GM12874 (cell line): Measurements from ENCODE around the gene GSC2.

Source experiments
- CTCF ChIP-seq: IDR thresholded peaks from 2 replicates; pipeline ENCODE4 v1.5.1; 2011; ENCODE audit warnings: low read depth, mild to moderate bottlenecking, control low read depth, low read length, moderate library complexity; ENCODE audit not compliant: insufficient read depth

Gene GSC2

GRCh38 chr22:19176175-19176643, 26.1 kb upstream of the GSC2 start:
- no peak for TF ChIP-seq CTCF

- no peak for TF ChIP-seq CTCF
Observed at GRCh38 chr22:19175602-19176174, 25.6 kb upstream of the GSC2 start.

- no peak for TF ChIP-seq CTCF
Observed at GRCh38 chr22:19175026-19175601, 25.0 kb upstream of the GSC2 start.

- no peak for TF ChIP-seq CTCF
Observed at GRCh38 chr22:19174106-19175025, 24.3 kb upstream of the GSC2 start.

- TF ChIP-seq CTCF, result no peak
Observed at GRCh38 chr22:19173047-19174035, 23.2 kb upstream of the GSC2 start.

- no peak for TF ChIP-seq CTCF
Observed at GRCh38 chr22:19172213-19173046, 22.3 kb upstream of the GSC2 start.
